BE2C (cell line): ENCODE measurements around the gene PPP1R15A. TPM values are rescaled to one million over a fixed set of nuclear protein-coding genes. Genes with fewer than 3 reads are reported as not detected.
A peak's percentile ranks its signal among the peaks of the same experiment; 100 is the strongest.

Source experiments
- DNase-seq: peaks from one replicate; pipeline ENCODE4 v3.0.0-alpha.2; 2020
- H3K27me3 ChIP-seq: fragments of 250-450 bp; sonication (Bioruptor Pico); 2 replicates; pipeline ENCODE4 v1.5.1; 2020; ENCODE audit warnings: mild to moderate bottlenecking
- H3K36me3 ChIP-seq: fragments of 250-450 bp; sonication (Bioruptor Pico); 2 replicates; pipeline ENCODE4 v1.5.1; 2020; ENCODE audit warnings: mild to moderate bottlenecking
- H3K4me1 ChIP-seq: fragments of 250-450 bp; sonication (Bioruptor Pico); 2 replicates; pipeline ENCODE4 v1.5.1; 2020
- H3K4me3 ChIP-seq: 2 replicates; pipeline ENCODE4 v1.5.1; 2011; ENCODE audit warnings: low read depth, low read length
- H3K9me3 ChIP-seq: fragments of 250-450 bp; sonication (Bioruptor Pico); 2 replicates; pipeline ENCODE4 v1.5.1; 2020
- CTCF ChIP-seq: IDR thresholded peaks from 2 replicates; pipeline ENCODE4 v1.5.1; 2012; ENCODE audit warnings: mild to moderate bottlenecking, low read depth, low read length
- polyA plus RNA-seq: library from polyadenylated mRNA; unstranded; fragments of >200 nt; gene quantifications from one replicate; pipeline ENCODE4 v1.2.1, GENCODE V29; 2012; ENCODE audit warnings: low read depth, missing spikeins; ENCODE audit not compliant: insufficient read length, insufficient read depth

PPP1R15A gene
- polyA plus RNA-seq: 145 TPM

- TF ChIP-seq CTCF: no peak
- H3K36me3 ChIP-seq: no peaks in the 10 kb centered on the region; the same call in 1 of the 2 replicates
- peaks cover 14% of the 10 kb centered on the region for H3K4me1 ChIP-seq
- H3K4me3 ChIP-seq: peak within 1 kb of the TSS; percentile 88
- DNase-seq: peak; percentile 97
- H3K27me3 ChIP-seq: no peaks in the 10 kb centered on the region
- no peaks in the 10 kb centered on the region for H3K9me3 ChIP-seq
Measured at GRCh38 chr19:48872182-48872883, at the start of gene PPP1R15A. TSS of gene PPP1R15A (plus strand) at chr19:48872421. CDS start at chr19:48873234, 813 bp downstream.

- no peak for TF ChIP-seq CTCF
- H3K27me3 ChIP-seq: no peaks in the 10 kb centered on the region
- DNase-seq: no peak
- no peaks in the 10 kb centered on the region; the same call in 1 of the 2 replicates for H3K4me1 ChIP-seq
- no peak overlapping the region for H3K4me3 ChIP-seq
- H3K36me3 ChIP-seq: no peaks in the 10 kb centered on the region
- H3K9me3 ChIP-seq: no peaks in the 10 kb centered on the region; the same call in 1 of the 2 replicates
Measured at GRCh38 chr19:48822514-48822913, 49.7 kb upstream of the PPP1R15A start.

- H3K4me3 ChIP-seq: no peak overlapping the region
- H3K27me3 ChIP-seq: no peaks in the 10 kb centered on the region
- H3K9me3 ChIP-seq: no peaks in the 10 kb centered on the region; the same call in 1 of the 2 replicates
- H3K36me3 ChIP-seq: no peaks in the 10 kb centered on the region
- TF ChIP-seq CTCF: peak; percentile 36
- no peaks in the 10 kb centered on the region for H3K4me1 ChIP-seq
- no peak for DNase-seq
Measured at GRCh38 chr19:48826606-48827020, 45.6 kb upstream of the PPP1R15A start.

- Histone ChIP-seq H3K4me1 (no peaks in the 10 kb centered on the region), H3K4me3 (no peak overlapping the region), H3K36me3 (no peaks in the 10 kb centered on the region), H3K9me3 (no peaks in the 10 kb centered on the region), H3K27me3 (no peaks in the 10 kb centered on the region)
- TF ChIP-seq CTCF: no peak
- DNase-seq: no peak
Measured at GRCh38 chr19:48830088-48830487, 42.1 kb upstream of the PPP1R15A start.

- Histone ChIP-seq H3K27me3 (no peaks in the 10 kb centered on the region), H3K4me1 (no peaks in the 10 kb centered on the region), H3K36me3 (no peaks in the 10 kb centered on the region), H3K9me3 (no peaks in the 10 kb centered on the region), H3K4me3 (no peak overlapping the region)
- no peak for DNase-seq
- no peak for TF ChIP-seq CTCF
Measured at GRCh38 chr19:48830965-48831364, 41.3 kb upstream of the PPP1R15A start.

- no peaks in the 10 kb centered on the region for H3K9me3 ChIP-seq
- DNase-seq: no peak
- no peaks in the 10 kb centered on the region for H3K36me3 ChIP-seq
- no peak for TF ChIP-seq CTCF
- no peak overlapping the region for H3K4me3 ChIP-seq
- H3K4me1 ChIP-seq: no peaks in the 10 kb centered on the region
- no peaks in the 10 kb centered on the region for H3K27me3 ChIP-seq
Measured at GRCh38 chr19:48833049-48833448, 39.2 kb upstream of the PPP1R15A start.
